H1 (cell line): ENCODE data around the gene ARID1B. TPM values are rescaled to one million over a fixed set of nuclear protein-coding genes. Genes with fewer than 3 reads are reported as not detected.

Source experiments
- CTCF ChIA-PET: fragments of 300-600 bp; sonication (Branson Sonifier 250); formaldehyde crosslinking; loops from one replicate; lab custom pipeline; 2021; ENCODE audit not compliant: partially characterized antibody; lab: Charles Lee
- POLR2A ChIA-PET: fragments of 300-600 bp; sonication (Branson Sonifier 250); formaldehyde crosslinking; loops from one replicate; lab custom pipeline; 2021; ENCODE audit warnings: inconsistent platforms; ENCODE audit not compliant: partially characterized antibody; lab: Charles Lee
- DNase-seq, 2 experiments: peaks; one replicate each; pipeline versions ENCODE4 v3.0.0 to v3.0.0-alpha.2; 2010 to 2022; ENCODE audit warnings: low spot score in 2 of 2, low read depth in 1 of 2, mixed read lengths in 1 of 2
- FAIRE-seq: peaks from 2 replicates; lab custom pipeline; 2011; peaks lifted over from hg19 to GRCh38; lab: Jason Lieb, UNC
- H2AFZ ChIP-seq: 2 replicates; pipeline ENCODE4 v1.8.1; 2012; ENCODE audit warnings: low read length, inconsistent platforms
- H2AK5ac ChIP-seq: 2 replicates; pipeline ENCODE4 v1.6.1; 2013; ENCODE audit warnings: low read depth, low read length
- H2BK120ac ChIP-seq: replicated peaks from 2 replicates; pipeline ENCODE3; 2013; ENCODE audit warnings: low read depth, low read length, inconsistent platforms
- H2BK12ac ChIP-seq: 2 replicates; pipeline ENCODE4 v1.6.1; 2013; ENCODE audit warnings: low read depth, low read length
- H2BK15ac ChIP-seq: 2 replicates; pipeline ENCODE4 v1.6.1; 2013; ENCODE audit warnings: low read length
- H2BK20ac ChIP-seq: 2 replicates; pipeline ENCODE4 v1.6.1; 2013; ENCODE audit warnings: low read length
- H2BK5ac ChIP-seq: 2 replicates; pipeline ENCODE4 v1.6.1; 2013; ENCODE audit warnings: low read depth, low read length
- H3K14ac ChIP-seq: 2 replicates; pipeline ENCODE4 v1.6.1; 2013; ENCODE audit warnings: inconsistent platforms; ENCODE audit not compliant: insufficient read length
- H3K18ac ChIP-seq: 2 replicates; pipeline ENCODE4 v1.6.1; 2013; ENCODE audit warnings: low read length; ENCODE audit errors: extremely low read depth
- H3K23ac ChIP-seq: 2 replicates; pipeline ENCODE4 v1.6.1; 2013; ENCODE audit warnings: inconsistent platforms; ENCODE audit not compliant: insufficient read length
- H3K23me2 ChIP-seq: 2 replicates; pipeline ENCODE4 v1.6.1; 2013; ENCODE audit warnings: low read depth, low read length
- H3K27ac ChIP-seq: 2 replicates; pipeline ENCODE4 v1.6.1; 2011; ENCODE audit warnings: low read depth, low read length, inconsistent platforms
- H3K27me3 ChIP-seq, 4 experiments: replicated peaks in 1 of 4; 1 replicate in 1 of 4; 2 replicates in 3 of 4; pipeline versions ENCODE4 v1.6.1 to v1.8.1; 2011 to 2013; ENCODE audit warnings: low read length in 3 of 4, mild to moderate bottlenecking in 3 of 4, inconsistent platforms in 2 of 4, mixed read lengths in 2 of 4, moderate library complexity in 1 of 4; ENCODE audit not compliant: control insufficient read depth in 3 of 4, insufficient read depth in 3 of 4; ENCODE audit errors: extremely low read depth in 1 of 4
- H3K36me3 ChIP-seq, 4 experiments: 2 replicates each; pipeline versions ENCODE4 v1.6.1 to v1.8.1; 2011 to 2013; ENCODE audit warnings: mild to moderate bottlenecking in 4 of 4, low read length in 3 of 4, moderate library complexity in 2 of 4, control low read depth in 1 of 4, inconsistent platforms in 1 of 4; ENCODE audit not compliant: insufficient read depth in 4 of 4, control insufficient read depth in 2 of 4
- H3K4ac ChIP-seq: replicated peaks from 2 replicates; pipeline ENCODE3; 2013; ENCODE audit warnings: low read length, low read depth, mixed read lengths, inconsistent platforms; ENCODE audit not compliant: insufficient read length
- H3K4me1 ChIP-seq, 4 experiments: replicated peaks in 1 of 4; 1 replicate in 1 of 4; 2 replicates in 3 of 4; pipeline versions ENCODE4 v1.6.1 to v1.8.1; 2011 to 2013; ENCODE audit warnings: low read length in 3 of 4, inconsistent platforms in 2 of 4, mixed read lengths in 1 of 4; ENCODE audit not compliant: insufficient read depth in 4 of 4, control insufficient read depth in 3 of 4
- H3K4me2 ChIP-seq, 2 experiments: 2 replicates each; pipeline versions ENCODE4 v1.6.1 to v1.8.1; 2011 to 2013; ENCODE audit warnings: low read depth in 2 of 2, low read length in 2 of 2, control low read depth in 1 of 2, inconsistent platforms in 1 of 2, mild to moderate bottlenecking in 1 of 2; ENCODE audit not compliant: insufficient read depth in 1 of 2
- H3K4me3 ChIP-seq, 4 experiments: fragments of 200-600, 300-600 bp in 1 of 4; sonication (generic), shearing (Covaris generic), sonication (Bioruptor Twin) in 1 of 4; 2 replicates each; pipeline versions ENCODE4 v1.5.1 to v1.8.1; 2011 to 2016; ENCODE audit warnings: low read length in 4 of 4, low read depth in 3 of 4, control low read depth in 2 of 4, inconsistent platforms in 2 of 4, mild to moderate bottlenecking in 2 of 4, mixed read lengths in 1 of 4, moderate library complexity in 1 of 4; ENCODE audit not compliant: insufficient read depth in 2 of 4; ENCODE audit errors: extremely low read depth in 1 of 4
- H3K56ac ChIP-seq: replicated peaks from 2 replicates; pipeline ENCODE3; 2013; ENCODE audit warnings: low read depth, mild to moderate bottlenecking, mixed read lengths, low read length, inconsistent platforms; ENCODE audit not compliant: insufficient read length
- H3K79me1 ChIP-seq: 2 replicates; pipeline ENCODE4 v1.6.1; 2013; ENCODE audit warnings: low read depth, low read length, control low read depth
- H3K79me2 ChIP-seq, 2 experiments: 2 replicates each; pipeline versions ENCODE4 v1.6.1 to v1.8.1; 2012 to 2013; ENCODE audit warnings: low read length in 2 of 2, mild to moderate bottlenecking in 2 of 2, inconsistent platforms in 1 of 2; ENCODE audit not compliant: insufficient read depth in 2 of 2, control insufficient read depth in 1 of 2
- H3K9ac ChIP-seq, 4 experiments: replicated peaks in 1 of 4; 1 replicate in 1 of 4; 2 replicates in 3 of 4; pipeline versions ENCODE4 v1.6.1 to v1.8.1; 2011 to 2013; ENCODE audit warnings: low read depth in 3 of 4, low read length in 3 of 4, control low read depth in 2 of 4, mild to moderate bottlenecking in 2 of 4, moderate library complexity in 2 of 4, inconsistent platforms in 1 of 4; ENCODE audit errors: extremely low read depth in 1 of 4
- H3K9me3 ChIP-seq, 2 experiments: 2 replicates each; pipeline versions ENCODE4 v1.6.1 to v1.8.1; 2012 to 2013; ENCODE audit warnings: mild to moderate bottlenecking in 2 of 2, moderate library complexity in 2 of 2, control low read depth in 1 of 2, inconsistent platforms in 1 of 2, low read depth in 1 of 2, low read length in 1 of 2, mixed read lengths in 1 of 2; ENCODE audit not compliant: insufficient read depth in 2 of 2
- H4K20me1 ChIP-seq, 2 experiments: replicated peaks in 1 of 2; 2 replicates each; pipeline versions ENCODE3 to v1.8.1; 2011 to 2013; ENCODE audit warnings: inconsistent platforms in 2 of 2, low read length in 2 of 2, mild to moderate bottlenecking in 1 of 2; ENCODE audit not compliant: insufficient read depth in 2 of 2, control insufficient read depth in 1 of 2
- H4K5ac ChIP-seq: 2 replicates; pipeline ENCODE4 v1.6.1; 2013; ENCODE audit warnings: low read length, low read depth, mixed read lengths, inconsistent platforms; ENCODE audit not compliant: insufficient read length
- H4K8ac ChIP-seq: 2 replicates; pipeline ENCODE4 v1.8.0; 2013; ENCODE audit warnings: mild to moderate bottlenecking, moderate library complexity, low read length, inconsistent platforms; ENCODE audit not compliant: insufficient read depth; ENCODE audit errors: extremely low read depth
- H4K91ac ChIP-seq: replicated peaks from 2 replicates; pipeline ENCODE3; 2013; ENCODE audit warnings: low read length, mixed read lengths, inconsistent platforms; ENCODE audit not compliant: insufficient read length
- GTF2F1 ChIP-seq: IDR thresholded peaks from 2 replicates; pipeline ENCODE4 v1.6.1; 2012; ENCODE audit warnings: low read depth, low read length, improper control_type of control experiment, borderline replicate concordance
- MAX ChIP-seq: IDR thresholded peaks from 2 replicates; pipeline ENCODE4 v1.6.1; 2012; ENCODE audit warnings: inconsistent platforms
- SP4 ChIP-seq: IDR thresholded peaks from 2 replicates; pipeline ENCODE4 v1.6.1; 2012; ENCODE audit warnings: low read length, inconsistent platforms
- WGBS, 2 experiments: shearing (Covaris generic) in 1 of 2; methylation state at CpG; one replicate each; pipeline versions ENCODE4 v1.1.6 to v1.1.7; 2013 to 2015; ENCODE audit warnings: low lambda C conversion rate in 2 of 2, mixed read lengths in 2 of 2, inconsistent platforms in 1 of 2, low coverage in 1 of 2, missing lambda C conversion rate in 1 of 2; ENCODE audit not compliant: insufficient replicate concordance in 2 of 2, insufficient coverage in 1 of 2, insufficient read length in 1 of 2; ENCODE audit errors: extremely low coverage in 1 of 2, missing lambda C conversion rate in 1 of 2; 5-methylcytosine and 5-hydroxymethylcytosine counted together
- polyA plus RNA-seq, 7 experiments: library from polyadenylated mRNA; depleted of rRNA in 3 of 7; stranded (reverse) in 5 of 7; unstranded in 2 of 7; fragments of >200 nt in 5 of 7; fragments of 200-250 nt in 2 of 7; gene quantifications; 1 replicate in 5 of 7; 2 replicates in 1 of 7; 4 replicates in 1 of 7; pipeline versions ENCODE4 v1.2.1 to v1.2.3, GENCODE V29; 2011 to 2013; ENCODE audit warnings: missing spikeins in 2 of 7, mixed read lengths in 2 of 7
- total RNA-seq: library from RNA; stranded (reverse); fragmentation: NEBNext Ultra II Directional; extraction: Animal tissue kit (Norgen Biotek cat#: 25700); gene quantifications from 2 replicates; pipeline ENCODE4 v1.2.1, GENCODE V29; 2021

The ARID1B gene
- total and polyA plus RNA-seq, 2 of the 8 experiments (the other 6 are each of a cell fraction or from before 2014, with no cell fraction given): 24.3 to 70.3 TPM

GRCh38 chr6:156946370-156946936 lies 169.3 kb downstream of the ARID1B start:
- FAIRE-seq (no peak), DNase-seq (no peak)
- no peak overlapping the region for H2BK12ac ChIP-seq
- H2BK20ac ChIP-seq: no peak overlapping the region
- H3K27ac ChIP-seq: no peak overlapping the region
- H3K4me3 ChIP-seq: no peak overlapping the region
- no peak overlapping the region for H2AK5ac ChIP-seq
- H2AFZ ChIP-seq: no peak overlapping the region
- H4K5ac ChIP-seq: no peak overlapping the region
- no peaks in the 10 kb centered on the region for H3K9me3 ChIP-seq
- H3K23ac ChIP-seq: no peak overlapping the region
- H3K4me1 ChIP-seq: peaks cover 2 to 18% (median 11%) of the 10 kb centered on the region in 4 experiments; a peak in 6 of 7 replicates
- H3K36me3 ChIP-seq: no peaks in the 10 kb centered on the region
- POLR2A ChIA-PET: no interaction called here
- no peak overlapping the region for H4K91ac ChIP-seq
- no peak overlapping the region for H3K14ac ChIP-seq
- H3K23me2 ChIP-seq: no peaks in the 10 kb centered on the region; the same call in 1 of the 2 replicates
- H3K27me3 ChIP-seq: no peaks in the 10 kb centered on the region
- no peak overlapping the region for H3K9ac ChIP-seq
- H3K4me2 ChIP-seq: 0 out of 4 replicates have a peak overlapping the region, but pooled peaks of 1 of the 2 experiments have one; percentile 19
- H3K56ac ChIP-seq: no peak overlapping the region
- H2BK15ac ChIP-seq: no peak overlapping the region
- CTCF ChIA-PET: no interaction called here
- peaks cover 8% of the 10 kb centered on the region for H3K79me1 ChIP-seq
- no peak overlapping the region for H2BK120ac ChIP-seq
- no peak overlapping the region for H3K18ac ChIP-seq
- no peak overlapping the region for H4K8ac ChIP-seq
- WGBS, 2 experiments: 63% methylated on average over 7 of the region's 7 CpGs; no CpG with 5 or more reads in 1 of the 2 experiments
- peaks cover 0 to 81% of the 10 kb centered on the region in 2 experiments; a peak in 3 of 4 replicates for H3K79me2 ChIP-seq
- TF ChIP-seq GTF2F1 (no peak), SP4 (no peak), MAX (no peak)
- H2BK5ac ChIP-seq: no peak overlapping the region
- H4K20me1 ChIP-seq: peaks cover 0 to 1% of the 10 kb centered on the region in 2 experiments
- H3K4ac ChIP-seq: no peak overlapping the region
